GM21786 (cell line): ENCODE results near the gene UBE3B.
"Not testable (repeated sequence)": the region's sequence is repeated elsewhere in the genome, so short reads cannot be mapped to it uniquely, and the experiment has no call there.

Experiments
- ATAC-seq: cut with Tn5 transposase; IDR thresholded peaks from one replicate; pipeline ENCODE4 v1.9.1; 2021; ENCODE audit not compliant: unreplicated experiment

UBE3B gene

GRCh38 chr12:109473006-109473405 is 4.4 kb upstream of the UBE3B start:
- ATAC-seq = no peak

GRCh38 chr12:109473526-109474270 is 3.7 kb upstream of the UBE3B start:
- not testable (repeated sequence) for ATAC-seq

- no peak for ATAC-seq
Observed at GRCh38 chr12:109475121-109475520, 2.3 kb upstream of the UBE3B start.

- no peak for ATAC-seq
Observed at GRCh38 chr12:109475993-109476806, 1.2 kb upstream of the UBE3B start.

DNA sequence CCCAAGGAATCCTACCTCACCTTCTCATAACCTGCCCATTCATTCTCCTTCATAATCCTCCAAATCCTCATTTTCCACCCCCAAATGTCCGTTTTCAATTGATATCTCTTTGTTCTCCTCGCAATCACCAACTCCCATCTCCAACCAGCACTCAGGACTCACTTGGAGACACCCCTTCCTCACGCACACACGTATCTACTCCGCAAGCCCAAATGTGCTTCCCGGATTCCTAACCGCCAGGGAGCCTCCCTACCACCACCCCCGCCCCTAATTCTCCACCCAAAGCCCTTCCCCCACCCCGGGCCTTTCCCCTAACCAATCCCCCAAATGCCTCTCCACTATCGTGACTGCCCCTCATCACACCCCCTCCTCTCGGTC is 638 bp upstream of the UBE3B start:
- ATAC-seq = no peak

GRCh38 chr12:109477963-109478315 is 505 bp downstream of the UBE3B start:
- no peak for ATAC-seq

DNA sequence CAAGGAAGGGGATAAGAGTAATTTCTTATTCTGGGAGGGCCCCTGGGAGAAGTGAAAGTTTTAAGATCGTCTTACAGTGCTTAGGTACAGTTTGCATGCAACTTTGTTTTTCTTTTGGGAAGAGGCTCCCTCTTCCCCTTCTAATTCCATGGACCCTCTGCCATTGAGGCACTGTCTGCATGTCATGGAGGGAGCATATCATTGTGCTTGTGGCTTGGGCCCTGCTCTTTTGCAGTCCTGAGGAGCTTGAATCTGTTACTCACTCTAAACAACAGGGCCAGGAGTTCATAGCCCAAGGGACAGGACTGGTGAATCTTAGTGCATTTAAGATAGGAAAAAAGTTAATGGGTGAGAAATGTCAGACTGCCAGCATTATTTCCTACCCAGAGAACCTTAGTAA is 2.3 kb downstream of the UBE3B start:
- ATAC-seq = no peak

- ATAC-seq = no peak
Observed at GRCh38 chr12:109480356-109480755, 2.9 kb downstream of the UBE3B start.

DNA sequence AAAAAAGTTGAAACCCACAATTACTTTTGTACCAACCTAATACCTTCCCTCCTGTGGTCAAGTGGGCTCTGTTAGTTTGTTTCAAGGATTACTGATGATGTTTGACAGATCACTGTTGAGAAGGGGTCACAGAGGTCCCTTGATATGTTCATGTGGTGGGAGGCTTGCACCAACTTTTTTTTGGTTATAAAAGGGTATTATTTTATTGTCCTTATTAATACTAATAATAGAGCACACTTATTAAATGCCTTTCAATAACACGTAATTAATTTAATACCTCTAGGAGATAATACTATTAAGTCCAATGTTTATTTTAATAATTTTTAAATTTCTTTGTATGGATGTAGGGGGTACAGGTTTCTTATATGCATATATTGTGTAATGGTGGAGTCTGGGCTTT is 4.4 kb downstream of the UBE3B start:
- ATAC-seq = no peak

- ATAC-seq = no peak
Observed at GRCh38 chr12:109482491-109482890, 5.1 kb downstream of the UBE3B start.

DNA sequence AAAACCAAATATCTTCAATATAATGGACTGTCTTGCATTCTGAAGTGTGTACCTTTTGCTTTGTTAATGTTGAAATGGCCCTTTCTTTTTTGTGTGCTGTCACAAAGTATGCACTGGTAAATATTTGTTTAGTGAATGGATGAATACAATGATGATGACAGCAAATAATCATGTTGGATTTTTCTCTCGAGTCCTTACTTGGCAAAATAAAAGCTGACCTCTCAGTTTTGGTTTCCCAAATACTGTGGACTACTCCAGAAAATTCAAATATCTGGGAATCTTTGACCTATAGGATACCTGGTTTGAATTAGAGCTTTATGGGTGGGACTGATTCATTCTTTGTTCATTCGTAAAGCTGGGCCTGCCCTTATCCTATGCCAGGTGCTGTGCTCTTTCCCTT is 5.5 kb downstream of the UBE3B start:
- ATAC-seq = no peak

GRCh38 chr12:109483346-109483745 is 5.9 kb downstream of the UBE3B start:
- no peak for ATAC-seq

DNA sequence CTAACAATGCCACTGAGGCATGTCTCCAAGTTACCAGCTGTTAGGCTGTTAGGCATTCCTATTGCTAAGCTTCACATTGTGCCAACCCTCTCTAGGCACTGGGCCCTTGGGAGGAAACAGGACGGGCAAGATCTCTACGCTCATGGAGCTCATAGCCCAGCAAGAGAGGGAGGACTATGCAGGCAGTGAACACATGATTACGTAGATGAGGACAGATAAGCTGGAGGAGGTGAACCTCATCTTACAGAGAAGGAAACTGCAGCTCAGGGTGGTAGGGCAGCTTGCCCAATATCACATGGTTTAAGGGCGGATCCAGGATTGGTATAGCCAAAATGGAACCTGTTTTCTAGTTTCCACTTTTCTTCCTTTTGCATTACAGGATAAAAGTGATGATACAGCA is 7.8 kb downstream of the UBE3B start:
- no peak for ATAC-seq

GRCh38 chr12:109487181-109488050 is 10.0 kb downstream of the UBE3B start:
- no peak for ATAC-seq

DNA sequence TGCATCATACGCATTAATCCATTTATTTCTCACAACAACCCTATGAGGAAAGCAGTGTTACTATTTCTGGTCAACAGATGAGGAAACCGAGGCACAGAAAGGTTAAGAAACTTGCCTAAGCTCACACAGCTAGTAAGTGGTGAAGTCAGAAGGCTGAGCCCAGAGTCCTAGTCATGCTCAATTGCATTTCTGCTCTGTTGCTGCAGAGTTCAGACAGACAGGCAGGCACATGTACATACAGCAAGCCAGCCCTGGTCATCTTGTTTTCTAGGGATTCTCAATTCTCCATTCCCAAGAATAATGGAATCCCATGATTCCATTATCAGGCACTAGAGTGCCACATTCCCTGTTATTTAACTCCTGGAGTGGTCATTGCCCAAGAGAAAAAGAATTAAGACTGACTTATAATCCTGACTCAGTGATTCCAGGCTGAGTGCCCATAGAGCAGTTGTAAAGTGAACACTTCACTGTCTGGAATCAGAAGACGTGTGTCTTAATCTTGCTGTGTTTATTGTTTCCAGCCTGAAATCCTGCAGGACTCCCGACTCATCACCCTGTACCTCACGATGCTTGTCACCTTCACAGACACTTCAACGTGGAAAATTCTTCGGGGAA is 10.7 kb downstream of the UBE3B start:
- ATAC-seq = no peak

GRCh38 chr12:109489016-109489954 is 11.9 kb downstream of the UBE3B start:
- ATAC-seq = no peak

GRCh38 chr12:109489955-109490565 is 12.6 kb downstream of the UBE3B start:
- ATAC-seq = no peak

DNA sequence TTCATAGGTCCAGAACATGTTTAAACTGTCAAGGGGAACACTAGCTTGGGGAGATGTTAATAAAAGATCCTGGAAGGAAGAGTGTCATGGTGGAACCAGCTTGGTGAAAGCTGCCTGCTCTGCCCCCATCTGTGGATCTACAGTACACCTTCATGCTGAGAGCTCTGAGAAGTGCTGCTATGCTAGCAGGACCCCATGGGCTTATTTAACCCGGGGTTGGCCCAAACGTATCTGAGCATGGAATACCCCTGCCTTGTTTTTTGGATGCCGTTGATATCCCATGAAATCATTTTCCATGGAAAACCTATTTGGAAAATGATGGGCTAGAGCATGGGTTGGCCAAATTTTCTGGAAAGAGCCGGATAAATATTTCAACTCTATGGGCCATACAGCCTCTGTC is 14.2 kb downstream of the UBE3B start:
- ATAC-seq = no peak

GRCh38 chr12:109492371-109492770 is 14.9 kb downstream of the UBE3B start:
- no peak for ATAC-seq

DNA sequence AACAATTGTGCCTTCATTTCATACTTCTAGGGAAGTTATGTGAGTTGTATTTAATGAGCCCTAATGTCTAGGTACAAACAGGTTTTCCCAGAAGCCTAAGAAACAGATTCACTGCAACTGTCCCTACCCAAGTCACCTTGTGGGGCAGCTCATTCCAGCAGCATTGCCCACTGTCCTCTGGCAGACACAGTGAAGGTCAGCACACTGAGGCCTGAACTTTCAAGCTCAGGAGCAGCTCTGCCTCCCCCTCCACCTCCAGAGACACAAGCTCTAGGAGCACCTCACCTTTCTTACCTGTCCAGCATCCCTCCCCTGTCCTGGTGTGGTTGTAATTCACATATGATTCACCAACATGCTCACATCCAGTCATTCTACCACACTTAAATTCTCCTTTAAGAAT is 15.7 kb downstream of the UBE3B start:
- ATAC-seq = no peak
